GM23338 (cell line): ENCODE measurements around the gene ATP1A3. TPM values are rescaled to one million over a fixed set of nuclear protein-coding genes. Genes with fewer than 3 reads are reported as not detected.
A peak's percentile ranks its signal among the peaks of the same experiment; 100 is the strongest.

Experiments used
- ATAC-seq: fragments of 200-7000 bp; cut with Tn5 transposase; 3 replicates; pipeline ENCODE4 v1.9.1; 2020
- DNase-seq: peaks from one replicate; pipeline ENCODE4 v3.0.0-alpha.2; 2015; ENCODE audit warnings: low spot score
- H2AFZ ChIP-seq: fragments of 200-600 bp; sonication (generic); 2 replicates; pipeline ENCODE4 v1.8.0; 2016; ENCODE audit warnings: antibody characterized with exemption, mild to moderate bottlenecking, moderate library complexity
- H3F3A ChIP-seq: fragments of 200-600 bp; sonication (generic); replicated peaks from 2 replicates; pipeline ENCODE4 v1.8.0; 2017; ENCODE audit warnings: antibody characterized with exemption, mixed run types, low read depth
- H3K27ac ChIP-seq: fragments of 200-600 bp; sonication (generic); 2 replicates; pipeline ENCODE4 v1.6.1; 2016; ENCODE audit warnings: low read depth
- H3K27me3 ChIP-seq: fragments of 200-600 bp; sonication (generic); 2 replicates; pipeline ENCODE4 v1.8.0; 2016; ENCODE audit warnings: mild to moderate bottlenecking, mixed run types, moderate library complexity; ENCODE audit not compliant: insufficient read depth
- H3K36me3 ChIP-seq: fragments of 200-600 bp; sonication (generic); 2 replicates; pipeline ENCODE4 v1.8.0; 2016; ENCODE audit warnings: mild to moderate bottlenecking; ENCODE audit not compliant: insufficient read depth
- H3K4me1 ChIP-seq: fragments of 200-600 bp; sonication (generic); 2 replicates; pipeline ENCODE4 v1.8.0; 2016; ENCODE audit warnings: mild to moderate bottlenecking, moderate library complexity; ENCODE audit not compliant: insufficient read depth
- H3K4me2 ChIP-seq: fragments of 200-600 bp; sonication (generic); 2 replicates; pipeline ENCODE4 v1.7.1; 2017; ENCODE audit warnings: mixed run types
- H3K4me3 ChIP-seq: fragments of 200-600 bp; sonication (generic); 2 replicates; pipeline ENCODE4 v1.6.1; 2016; ENCODE audit warnings: mixed run types
- H3K79me2 ChIP-seq: fragments of 200-600 bp; sonication (generic); replicated peaks from 2 replicates; pipeline ENCODE4 v1.8.0; 2017; ENCODE audit warnings: mild to moderate bottlenecking; ENCODE audit not compliant: insufficient read depth
- H3K9me2 ChIP-seq: fragments of 200-600 bp; sonication (generic); 2 replicates; pipeline ENCODE4 v1.8.0; 2017; ENCODE audit not compliant: insufficient read depth
- H4K20me1 ChIP-seq: fragments of 200-600 bp; sonication (generic); replicated peaks from 2 replicates; pipeline ENCODE4 v1.8.0; 2017; ENCODE audit warnings: mild to moderate bottlenecking; ENCODE audit not compliant: insufficient read depth
- H3K27ac Mint-ChIP-seq: 2 replicates; pipeline ENCODE4 v1.8.0; 2020; ENCODE audit warnings: inconsistent platforms, mild to moderate bottlenecking, moderate library complexity, mixed read lengths
- H3K27me3 Mint-ChIP-seq: 3 replicates; pipeline ENCODE4 v1.8.0; 2022; ENCODE audit warnings: low read depth, mild to moderate bottlenecking, moderate library complexity, mixed read lengths, inconsistent platforms; ENCODE audit not compliant: insufficient read depth, poor library complexity
- H3K36me3 Mint-ChIP-seq: 3 replicates; pipeline ENCODE4 v1.8.0; 2021; ENCODE audit warnings: low read depth, mild to moderate bottlenecking, inconsistent platforms, moderate library complexity, mixed read lengths
- H3K4me1 Mint-ChIP-seq: 3 replicates; pipeline ENCODE4 v1.8.0; 2020; ENCODE audit warnings: mild to moderate bottlenecking, inconsistent platforms, mixed read lengths
- H3K4me3 Mint-ChIP-seq: 3 replicates; pipeline ENCODE4 v1.8.0; 2021; ENCODE audit warnings: moderate library complexity, mild to moderate bottlenecking, inconsistent platforms, mixed read lengths
- H3K9me3 Mint-ChIP-seq: 3 replicates; pipeline ENCODE4 v1.8.0; 2020; ENCODE audit warnings: moderate library complexity, mild to moderate bottlenecking, inconsistent platforms, mixed read lengths
- CREB1 ChIP-seq: fragments of 250-450 bp; sonication (Bioruptor Pico); IDR thresholded peaks from 2 replicates; pipeline ENCODE4 v1.5.0; 2020; ENCODE audit warnings: low read depth, mild to moderate bottlenecking, moderate library complexity
- EZH2 ChIP-seq: fragments of 200-600 bp; sonication (generic); IDR thresholded peaks from one replicate; pipeline ENCODE4 v1.8.0; 2017; ENCODE audit warnings: antibody characterized with exemption, mild to moderate bottlenecking, low read depth; ENCODE audit not compliant: unreplicated experiment
- EZH2phosphoT487 ChIP-seq: fragments of 200-600 bp; sonication (generic); IDR thresholded peaks from one replicate; pipeline ENCODE4 v1.8.1; 2018; ENCODE audit warnings: antibody characterized with exemption; ENCODE audit not compliant: unreplicated experiment
- STAT1 ChIP-seq: IDR thresholded peaks from one replicate; pipeline ENCODE4 v1.6.1; 2016; ENCODE audit warnings: antibody characterized with exemption; ENCODE audit not compliant: unreplicated experiment
- ZNF331 ChIP-seq: fragments of 250-450 bp; sonication (Bioruptor Pico); IDR thresholded peaks from 2 replicates; pipeline ENCODE4 v1.5.0; 2020; ENCODE audit warnings: low read depth, mild to moderate bottlenecking, moderate library complexity
- polyA plus RNA-seq: library from polyadenylated mRNA; unstranded; fragments of >200 nt; fragmentation: Nextera tagmentation; extraction: Ambion mirVana; gene quantifications from 2 replicates; pipeline ENCODE4 v1.2.1, GENCODE V29; 2016
- total RNA-seq: library from RNA; depleted of rRNA; stranded (reverse); fragments of >200 nt; shearing (Covaris generic); gene quantifications from 2 replicates; pipeline ENCODE4 v1.2.3, GENCODE V29; 2014
- TF ChIP-seq, protein P1 (sequence below): IDR thresholded peaks from 2 replicates; pipeline ENCODE4 v1.6.1; 2016; ENCODE audit warnings: antibody characterized with exemption
- TF ChIP-seq, protein P2 (sequence below): fragments of 250-450 bp; sonication (Bioruptor Pico); IDR thresholded peaks from 2 replicates; pipeline ENCODE4 v1.5.0; 2020; ENCODE audit warnings: mild to moderate bottlenecking, moderate library complexity
- TF ChIP-seq, protein P3 (sequence below), 2 experiments: fragments of 200-600 bp in 1 of 2; sonication (generic) in 1 of 2; conservative IDR thresholded peaks; 2 replicates each; pipeline versions ENCODE4 v1.5.1 to v1.6.1; 2016 to 2017; ENCODE audit warnings: antibody characterized with exemption in 2 of 2, low read depth in 2 of 2, mild to moderate bottlenecking in 2 of 2, moderate library complexity in 1 of 2
- TF ChIP-seq, protein P4 (sequence below): IDR thresholded peaks from one replicate; pipeline ENCODE4 v1.6.1; 2018; ENCODE audit warnings: antibody characterized with exemption; ENCODE audit not compliant: unreplicated experiment

The ATP1A3 gene
- total and polyA plus RNA-seq, 2 experiments from 2014 or later: 11.5 to 37.3 TPM

DNA sequence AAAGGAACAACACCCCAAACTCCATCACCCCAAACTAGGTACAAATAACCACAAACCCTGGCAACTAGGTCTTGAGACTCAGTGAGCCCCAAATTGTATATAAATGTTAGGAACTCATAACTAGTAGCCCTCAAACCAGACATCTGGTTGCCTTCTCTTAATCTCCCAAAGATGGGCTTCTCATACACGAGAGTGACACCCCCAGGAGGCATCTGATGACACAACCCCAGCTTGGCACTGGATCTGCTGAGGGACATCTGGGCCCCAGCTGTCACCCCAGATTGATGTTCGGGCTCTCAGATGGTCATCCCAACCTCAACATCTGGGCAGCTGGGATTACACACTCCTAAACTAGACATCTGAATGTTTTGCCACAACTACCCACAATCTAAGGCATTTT is 49.7 kb downstream of the ATP1A3 start (continued):
- TF ChIP-seq EZH2 (no peak), ZNF331 (CRISPR knock-in tag) (no peak)
- TF ChIP-seq, protein P1, sequence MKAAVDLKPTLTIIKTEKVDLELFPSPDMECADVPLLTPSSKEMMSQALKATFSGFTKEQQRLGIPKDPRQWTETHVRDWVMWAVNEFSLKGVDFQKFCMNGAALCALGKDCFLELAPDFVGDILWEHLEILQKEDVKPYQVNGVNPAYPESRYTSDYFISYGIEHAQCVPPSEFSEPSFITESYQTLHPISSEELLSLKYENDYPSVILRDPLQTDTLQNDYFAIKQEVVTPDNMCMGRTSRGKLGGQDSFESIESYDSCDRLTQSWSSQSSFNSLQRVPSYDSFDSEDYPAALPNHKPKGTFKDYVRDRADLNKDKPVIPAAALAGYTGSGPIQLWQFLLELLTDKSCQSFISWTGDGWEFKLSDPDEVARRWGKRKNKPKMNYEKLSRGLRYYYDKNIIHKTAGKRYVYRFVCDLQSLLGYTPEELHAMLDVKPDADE: no peak

DNA sequence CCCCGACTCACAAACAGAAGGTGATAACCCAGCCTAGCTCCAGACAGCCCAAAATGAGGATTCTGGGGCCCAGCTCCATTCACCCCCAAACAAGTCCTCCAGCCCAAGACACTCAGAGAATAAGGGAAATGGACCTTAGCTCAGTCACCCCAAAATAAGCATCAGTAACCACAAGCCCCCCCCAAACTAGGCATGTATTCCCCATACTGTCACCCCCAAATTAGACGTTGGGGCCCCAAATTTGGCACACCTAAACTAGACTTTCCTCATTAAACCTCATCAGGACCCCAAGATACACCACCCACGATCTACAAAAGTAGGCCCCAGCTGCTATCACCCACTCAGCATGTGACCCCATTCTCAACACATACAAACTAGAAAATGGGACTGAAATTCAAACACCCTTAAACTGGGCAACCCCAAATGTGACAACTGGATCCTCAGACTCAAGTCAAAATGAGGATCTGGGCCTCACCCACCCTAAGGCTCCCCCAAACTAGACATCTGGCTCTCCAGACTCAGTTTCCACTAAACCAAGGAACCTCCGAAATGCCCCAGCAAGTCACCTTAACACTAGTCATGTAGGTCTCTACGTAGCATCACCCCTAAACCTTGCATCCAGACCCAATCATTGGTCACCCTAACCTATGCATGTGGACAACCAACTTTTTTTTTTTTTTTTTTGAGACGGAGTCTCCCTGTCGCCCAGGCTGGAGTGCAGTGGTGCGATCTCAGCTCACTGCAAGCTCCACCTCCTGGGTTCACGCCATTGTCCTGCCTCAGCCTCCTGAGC is 52.4 kb downstream of the ATP1A3 start:
- no peaks in the 10 kb centered on the region for H3K36me3 ChIP-seq
- no peak overlapping the region for H2AFZ ChIP-seq
- peak overlapping the region; percentile 59 for H3K4me3 Mint-ChIP-seq
- H3K4me1 Mint-ChIP-seq: peaks cover 6% of the 10 kb centered on the region
- H4K20me1 ChIP-seq: 0 out of 2 replicates have a peak, but pooled peaks cover 4% of the 10 kb centered on the region
- peaks cover 26% of the 10 kb centered on the region for H3K27me3 Mint-ChIP-seq
- H3F3A ChIP-seq: peaks cover 4% of the 10 kb centered on the region; the same call in 1 of the 2 replicates
- H3K79me2 ChIP-seq: no peaks in the 10 kb centered on the region
- ATAC-seq: no peak
- H3K27ac ChIP-seq: no peak overlapping the region
- DNase-seq: no peak
- H3K27ac Mint-ChIP-seq: no peak overlapping the region
- H3K4me1 ChIP-seq: peaks cover 5% of the 10 kb centered on the region; the same call in 1 of the 2 replicates
- no peak overlapping the region for H3K4me2 ChIP-seq
- peaks cover 8% of the 10 kb centered on the region; the same call in 1 of the 3 replicates for H3K9me3 Mint-ChIP-seq
- H3K36me3 Mint-ChIP-seq: peaks cover 3% of the 10 kb centered on the region; the same call in 1 of the 3 replicates
- no peaks in the 10 kb centered on the region for H3K9me2 ChIP-seq
- H3K4me3 ChIP-seq: peak overlapping the region; percentile 66; the same call in 1 of the 2 replicates
- peaks cover 54% of the 10 kb centered on the region for H3K27me3 ChIP-seq
- TF ChIP-seq, protein P2, sequence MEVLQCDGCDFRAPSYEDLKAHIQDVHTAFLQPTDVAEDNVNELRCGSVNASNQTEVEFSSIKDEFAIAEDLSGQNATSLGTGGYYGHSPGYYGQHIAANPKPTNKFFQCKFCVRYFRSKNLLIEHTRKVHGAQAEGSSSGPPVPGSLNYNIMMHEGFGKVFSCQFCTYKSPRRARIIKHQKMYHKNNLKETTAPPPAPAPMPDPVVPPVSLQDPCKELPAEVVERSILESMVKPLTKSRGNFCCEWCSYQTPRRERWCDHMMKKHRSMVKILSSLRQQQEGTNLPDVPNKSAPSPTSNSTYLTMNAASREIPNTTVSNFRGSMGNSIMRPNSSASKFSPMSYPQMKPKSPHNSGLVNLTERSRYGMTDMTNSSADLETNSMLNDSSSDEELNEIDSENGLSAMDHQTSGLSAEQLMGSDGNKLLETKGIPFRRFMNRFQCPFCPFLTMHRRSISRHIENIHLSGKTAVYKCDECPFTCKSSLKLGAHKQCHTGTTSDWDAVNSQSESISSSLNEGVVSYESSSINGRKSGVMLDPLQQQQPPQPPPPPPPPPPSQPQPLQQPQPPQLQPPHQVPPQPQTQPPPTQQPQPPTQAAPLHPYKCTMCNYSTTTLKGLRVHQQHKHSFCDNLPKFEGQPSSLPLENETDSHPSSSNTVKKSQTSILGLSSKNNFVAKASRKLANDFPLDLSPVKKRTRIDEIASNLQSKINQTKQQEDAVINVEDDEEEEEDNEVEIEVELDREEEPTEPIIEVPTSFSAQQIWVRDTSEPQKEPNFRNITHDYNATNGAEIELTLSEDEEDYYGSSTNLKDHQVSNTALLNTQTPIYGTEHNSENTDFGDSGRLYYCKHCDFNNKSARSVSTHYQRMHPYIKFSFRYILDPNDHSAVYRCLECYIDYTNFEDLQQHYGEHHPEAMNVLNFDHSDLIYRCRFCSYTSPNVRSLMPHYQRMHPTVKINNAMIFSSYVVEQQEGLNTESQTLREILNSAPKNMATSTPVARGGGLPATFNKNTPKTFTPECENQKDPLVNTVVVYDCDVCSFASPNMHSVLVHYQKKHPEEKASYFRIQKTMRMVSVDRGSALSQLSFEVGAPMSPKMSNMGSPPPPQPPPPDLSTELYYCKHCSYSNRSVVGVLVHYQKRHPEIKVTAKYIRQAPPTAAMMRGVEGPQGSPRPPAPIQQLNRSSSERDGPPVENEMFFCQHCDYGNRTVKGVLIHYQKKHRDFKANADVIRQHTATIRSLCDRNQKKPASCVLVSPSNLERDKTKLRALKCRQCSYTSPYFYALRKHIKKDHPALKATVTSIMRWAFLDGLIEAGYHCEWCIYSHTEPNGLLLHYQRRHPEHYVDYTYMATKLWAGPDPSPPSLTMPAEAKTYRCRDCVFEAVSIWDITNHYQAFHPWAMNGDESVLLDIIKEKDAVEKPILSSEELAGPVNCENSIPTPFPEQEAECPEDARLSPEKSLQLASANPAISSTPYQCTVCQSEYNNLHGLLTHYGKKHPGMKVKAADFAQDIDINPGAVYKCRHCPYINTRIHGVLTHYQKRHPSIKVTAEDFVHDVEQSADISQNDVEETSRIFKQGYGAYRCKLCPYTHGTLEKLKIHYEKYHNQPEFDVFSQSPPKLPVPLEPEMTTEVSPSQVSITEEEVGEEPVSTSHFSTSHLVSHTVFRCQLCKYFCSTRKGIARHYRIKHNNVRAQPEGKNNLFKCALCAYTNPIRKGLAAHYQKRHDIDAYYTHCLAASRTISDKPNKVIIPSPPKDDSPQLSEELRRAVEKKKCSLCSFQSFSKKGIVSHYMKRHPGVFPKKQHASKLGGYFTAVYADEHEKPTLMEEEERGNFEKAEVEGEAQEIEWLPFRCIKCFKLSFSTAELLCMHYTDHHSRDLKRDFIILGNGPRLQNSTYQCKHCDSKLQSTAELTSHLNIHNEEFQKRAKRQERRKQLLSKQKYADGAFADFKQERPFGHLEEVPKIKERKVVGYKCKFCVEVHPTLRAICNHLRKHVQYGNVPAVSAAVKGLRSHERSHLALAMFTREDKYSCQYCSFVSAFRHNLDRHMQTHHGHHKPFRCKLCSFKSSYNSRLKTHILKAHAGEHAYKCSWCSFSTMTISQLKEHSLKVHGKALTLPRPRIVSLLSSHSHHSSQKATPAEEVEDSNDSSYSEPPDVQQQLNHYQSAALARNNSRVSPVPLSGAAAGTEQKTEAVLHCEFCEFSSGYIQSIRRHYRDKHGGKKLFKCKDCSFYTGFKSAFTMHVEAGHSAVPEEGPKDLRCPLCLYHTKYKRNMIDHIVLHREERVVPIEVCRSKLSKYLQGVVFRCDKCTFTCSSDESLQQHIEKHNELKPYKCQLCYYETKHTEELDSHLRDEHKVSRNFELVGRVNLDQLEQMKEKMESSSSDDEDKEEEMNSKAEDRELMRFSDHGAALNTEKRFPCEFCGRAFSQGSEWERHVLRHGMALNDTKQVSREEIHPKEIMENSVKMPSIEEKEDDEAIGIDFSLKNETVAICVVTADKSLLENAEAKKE (CRISPR knock-in tag): no peak
- TF ChIP-seq CREB1 (CRISPR knock-in tag) (no peak), STAT1 (no peak), EZH2phosphoT487 (no peak)
- TF ChIP-seq, protein P3, sequence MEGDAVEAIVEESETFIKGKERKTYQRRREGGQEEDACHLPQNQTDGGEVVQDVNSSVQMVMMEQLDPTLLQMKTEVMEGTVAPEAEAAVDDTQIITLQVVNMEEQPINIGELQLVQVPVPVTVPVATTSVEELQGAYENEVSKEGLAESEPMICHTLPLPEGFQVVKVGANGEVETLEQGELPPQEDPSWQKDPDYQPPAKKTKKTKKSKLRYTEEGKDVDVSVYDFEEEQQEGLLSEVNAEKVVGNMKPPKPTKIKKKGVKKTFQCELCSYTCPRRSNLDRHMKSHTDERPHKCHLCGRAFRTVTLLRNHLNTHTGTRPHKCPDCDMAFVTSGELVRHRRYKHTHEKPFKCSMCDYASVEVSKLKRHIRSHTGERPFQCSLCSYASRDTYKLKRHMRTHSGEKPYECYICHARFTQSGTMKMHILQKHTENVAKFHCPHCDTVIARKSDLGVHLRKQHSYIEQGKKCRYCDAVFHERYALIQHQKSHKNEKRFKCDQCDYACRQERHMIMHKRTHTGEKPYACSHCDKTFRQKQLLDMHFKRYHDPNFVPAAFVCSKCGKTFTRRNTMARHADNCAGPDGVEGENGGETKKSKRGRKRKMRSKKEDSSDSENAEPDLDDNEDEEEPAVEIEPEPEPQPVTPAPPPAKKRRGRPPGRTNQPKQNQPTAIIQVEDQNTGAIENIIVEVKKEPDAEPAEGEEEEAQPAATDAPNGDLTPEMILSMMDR (conservative IDR thresholded peaks at IDR 0.05; ENCODE audit: low read depth in 2 of 2): no peak
- TF ChIP-seq, protein P1: no peak
- TF ChIP-seq, protein P4, sequence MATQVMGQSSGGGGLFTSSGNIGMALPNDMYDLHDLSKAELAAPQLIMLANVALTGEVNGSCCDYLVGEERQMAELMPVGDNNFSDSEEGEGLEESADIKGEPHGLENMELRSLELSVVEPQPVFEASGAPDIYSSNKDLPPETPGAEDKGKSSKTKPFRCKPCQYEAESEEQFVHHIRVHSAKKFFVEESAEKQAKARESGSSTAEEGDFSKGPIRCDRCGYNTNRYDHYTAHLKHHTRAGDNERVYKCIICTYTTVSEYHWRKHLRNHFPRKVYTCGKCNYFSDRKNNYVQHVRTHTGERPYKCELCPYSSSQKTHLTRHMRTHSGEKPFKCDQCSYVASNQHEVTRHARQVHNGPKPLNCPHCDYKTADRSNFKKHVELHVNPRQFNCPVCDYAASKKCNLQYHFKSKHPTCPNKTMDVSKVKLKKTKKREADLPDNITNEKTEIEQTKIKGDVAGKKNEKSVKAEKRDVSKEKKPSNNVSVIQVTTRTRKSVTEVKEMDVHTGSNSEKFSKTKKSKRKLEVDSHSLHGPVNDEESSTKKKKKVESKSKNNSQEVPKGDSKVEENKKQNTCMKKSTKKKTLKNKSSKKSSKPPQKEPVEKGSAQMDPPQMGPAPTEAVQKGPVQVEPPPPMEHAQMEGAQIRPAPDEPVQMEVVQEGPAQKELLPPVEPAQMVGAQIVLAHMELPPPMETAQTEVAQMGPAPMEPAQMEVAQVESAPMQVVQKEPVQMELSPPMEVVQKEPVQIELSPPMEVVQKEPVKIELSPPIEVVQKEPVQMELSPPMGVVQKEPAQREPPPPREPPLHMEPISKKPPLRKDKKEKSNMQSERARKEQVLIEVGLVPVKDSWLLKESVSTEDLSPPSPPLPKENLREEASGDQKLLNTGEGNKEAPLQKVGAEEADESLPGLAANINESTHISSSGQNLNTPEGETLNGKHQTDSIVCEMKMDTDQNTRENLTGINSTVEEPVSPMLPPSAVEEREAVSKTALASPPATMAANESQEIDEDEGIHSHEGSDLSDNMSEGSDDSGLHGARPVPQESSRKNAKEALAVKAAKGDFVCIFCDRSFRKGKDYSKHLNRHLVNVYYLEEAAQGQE: no peak
